IPS DF 4.7 (cell line): ENCODE data around the gene NAT10.

Source experiments
- DNase-seq: peaks from one replicate; pipeline ENCODE4 v3.0.0-alpha.2; 2013; ENCODE audit warnings: low spot score; ENCODE audit errors: extremely low read depth

NAT10 gene

DNA sequence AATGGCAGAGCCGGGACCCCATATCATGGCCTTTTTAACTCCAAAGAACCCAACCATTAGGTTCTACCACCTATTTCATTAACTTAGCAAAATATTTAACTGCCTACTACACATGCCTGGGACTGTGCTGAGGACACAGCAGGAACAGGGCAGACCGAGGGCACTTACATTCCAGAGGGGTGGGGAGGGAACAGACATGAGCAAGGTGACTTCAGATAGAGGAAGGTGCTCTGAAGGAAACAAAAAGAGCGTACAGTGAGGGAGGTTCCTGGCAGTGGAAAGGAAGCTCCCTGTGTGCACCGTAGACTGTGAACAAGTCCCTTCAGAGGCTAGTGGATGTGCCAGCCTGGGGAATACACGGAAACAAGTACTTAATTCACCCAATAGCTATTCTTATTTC lies 82.8 kb downstream of the NAT10 start:
- DNase-seq = no peak

GRCh38 chr11:34189191-34189590 lies 83.8 kb downstream of the NAT10 start:
- DNase-seq = no peak

DNA sequence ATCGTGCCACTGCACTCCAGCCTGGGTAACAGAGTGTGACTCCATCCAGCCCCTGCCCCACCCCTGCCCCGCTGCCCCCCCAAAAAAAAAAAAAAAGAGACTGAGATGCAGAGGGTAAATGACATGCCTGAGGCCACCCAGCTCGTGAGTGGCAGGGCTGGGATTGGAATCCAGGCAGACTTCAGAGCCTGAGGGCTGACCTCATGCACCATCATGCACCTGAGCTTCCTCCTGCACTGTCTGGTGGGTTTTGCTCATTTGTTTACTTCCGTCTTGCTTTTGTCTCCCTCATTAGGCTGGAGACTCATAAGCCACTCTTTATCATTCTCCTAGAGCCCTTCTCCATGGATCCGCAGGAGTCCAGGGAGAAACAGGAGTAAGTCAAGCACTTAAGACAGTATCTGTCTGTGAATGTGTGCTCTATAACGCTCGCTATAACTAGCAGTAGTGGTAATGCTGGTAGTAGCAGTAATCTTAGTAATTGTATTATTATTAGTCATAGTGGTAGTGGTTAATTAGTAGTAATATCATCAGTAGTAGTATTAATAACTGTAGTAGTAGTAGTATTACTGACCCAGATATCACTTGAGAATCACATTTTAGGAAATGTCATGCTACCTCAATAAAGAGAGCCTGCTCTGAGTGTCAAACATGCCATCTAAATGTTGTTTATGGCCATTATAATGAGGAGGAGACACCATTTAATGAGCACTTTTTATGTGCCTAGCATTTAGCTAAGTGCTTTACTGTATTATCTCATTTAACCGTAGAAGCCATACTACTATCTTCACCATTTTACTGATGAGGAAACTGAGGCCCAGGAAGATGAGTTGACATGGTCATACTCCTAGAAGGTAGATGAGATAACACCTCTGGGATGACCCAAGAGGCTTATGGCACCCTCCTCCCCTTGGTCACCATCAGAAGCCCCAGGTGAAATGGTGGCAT lies 85.0 kb downstream of the NAT10 start:
- no peak for DNase-seq

DNA sequence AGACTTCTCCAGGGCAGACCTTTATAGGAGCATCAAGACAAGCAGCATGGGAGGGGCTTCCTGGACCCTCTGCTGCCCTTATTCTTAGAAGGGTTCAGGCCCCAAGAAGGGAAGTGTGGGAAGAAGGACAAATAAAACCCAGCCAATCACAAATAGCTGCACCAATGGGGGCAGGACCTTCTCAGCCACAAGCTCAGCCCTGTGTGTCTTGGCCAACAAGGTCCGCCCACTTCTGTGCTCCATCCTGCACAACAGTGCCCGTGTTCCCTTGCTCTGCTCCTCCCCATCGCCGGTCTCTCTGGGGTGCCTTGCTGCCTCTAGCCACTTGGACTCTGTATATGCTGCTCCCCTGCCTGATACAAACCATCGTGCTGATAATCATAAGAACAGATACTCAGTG lies 86.1 kb downstream of the NAT10 start:
- DNase-seq = no peak

GRCh38 chr11:34192481-34193401 lies 87.3 kb downstream of the NAT10 start:
- DNase-seq = no peak

GRCh38 chr11:34194576-34195335 lies 89.3 kb downstream of the NAT10 start:
- no peak for DNase-seq
